SK-N-MC (cell line): ENCODE measurements around the gene SLC10A7.

Experiments used
- DNase-seq: peaks from one replicate; pipeline ENCODE4 v3.0.0-alpha.2; 2011; ENCODE audit warnings: low read depth, low spot score
- H3K27ac ChIP-seq: fragments of 200-600 bp; sonication (generic); 2 replicates; pipeline ENCODE4 v1.5.1; 2016; ENCODE audit warnings: mixed run types
- H3K36me3 ChIP-seq: fragments of 200-600 bp; sonication (generic); 2 replicates; pipeline ENCODE4 v1.6.1; 2017; ENCODE audit warnings: antibody characterized with exemption, low read length, mixed read lengths; ENCODE audit not compliant: insufficient read depth
- H3K4me3 ChIP-seq: fragments of 200-600 bp; sonication (generic); 2 replicates; pipeline ENCODE4 v1.5.1; 2016
- H3K9ac ChIP-seq: fragments of 200-600 bp; sonication (generic); 2 replicates; pipeline ENCODE4 v1.8.0; 2017; ENCODE audit warnings: mixed run types, mixed read lengths; ENCODE audit not compliant: insufficient read length
- H3K9me3 ChIP-seq: fragments of 200-600 bp; sonication (generic); 2 replicates; pipeline ENCODE4 v1.6.1; 2017; ENCODE audit warnings: low read depth, mild to moderate bottlenecking, antibody characterized with exemption, low read length, moderate library complexity, mixed read lengths
- EZH2 ChIP-seq: fragments of 200-600 bp; sonication (generic); IDR thresholded peaks from one replicate; pipeline ENCODE4 v1.6.1; 2017; ENCODE audit warnings: antibody characterized with exemption
- FOXP2 ChIP-seq: optimal IDR thresholded peaks from 2 replicates; pipeline ENCODE3; 2011; ENCODE audit warnings: mild to moderate bottlenecking, moderate library complexity; ENCODE audit not compliant: insufficient read depth; ENCODE audit errors: extremely low read length, control extremely low read depth
- POLR2AphosphoS5 ChIP-seq: IDR thresholded peaks from 2 replicates; pipeline ENCODE4 v1.6.1; 2012; ENCODE audit warnings: mild to moderate bottlenecking, low read depth, low read length, borderline replicate concordance

SLC10A7 gene

DNA sequence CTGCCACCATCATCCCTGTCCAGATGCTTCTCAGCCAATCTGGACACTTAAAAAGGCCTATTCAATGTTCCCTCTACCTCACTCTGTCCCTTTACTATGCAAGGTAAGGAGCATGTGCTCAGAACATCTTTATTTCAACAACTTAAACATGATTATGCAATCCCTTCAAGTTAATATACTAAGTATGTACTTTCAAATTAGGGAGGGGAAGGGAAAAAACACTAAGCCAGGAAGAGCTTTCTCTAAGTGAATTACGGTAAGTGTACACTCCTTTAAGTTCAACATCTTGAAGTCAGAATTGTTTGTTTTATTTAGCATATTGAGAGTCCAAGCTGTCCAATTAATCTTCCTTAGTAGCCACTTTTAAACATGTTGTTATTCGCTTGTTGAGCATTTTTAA lies 14.1 kb downstream of the SLC10A7 start:
- Histone ChIP-seq H3K27ac (no peak overlapping the region), H3K4me3 (no peak overlapping the region), H3K9ac (no peak overlapping the region), H3K9me3 (no peaks in the 10 kb centered on the region), H3K36me3 (peaks cover 25% of the 10 kb centered on the region)
- TF ChIP-seq FOXP2: no peak
- no peak for TF ChIP-seq EZH2
- TF ChIP-seq POLR2AphosphoS5: no peak
- DNase-seq: no peak

DNA sequence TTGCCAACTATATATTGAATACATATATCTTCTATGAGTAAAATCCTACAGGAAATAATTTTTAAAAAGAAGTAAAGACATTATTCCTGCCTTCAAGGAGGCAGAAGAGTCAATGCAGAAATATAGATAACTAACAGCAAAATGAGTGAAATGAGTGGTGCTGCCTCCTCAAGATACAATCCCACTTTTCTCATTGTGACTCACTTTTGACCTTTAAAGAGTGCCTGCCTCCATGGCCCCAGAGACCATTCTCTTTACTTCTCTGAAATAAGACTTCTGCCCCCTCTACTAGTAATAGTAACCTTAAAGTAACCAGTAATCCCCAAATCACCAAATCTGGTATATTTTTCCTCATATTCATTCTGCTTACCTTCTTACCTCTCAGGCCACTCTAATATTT lies 15.5 kb downstream of the SLC10A7 start:
- H3K9me3 ChIP-seq: no peaks in the 10 kb centered on the region
- H3K36me3 ChIP-seq: peaks cover 33% of the 10 kb centered on the region
- H3K4me3 ChIP-seq: no peak overlapping the region

DNA sequence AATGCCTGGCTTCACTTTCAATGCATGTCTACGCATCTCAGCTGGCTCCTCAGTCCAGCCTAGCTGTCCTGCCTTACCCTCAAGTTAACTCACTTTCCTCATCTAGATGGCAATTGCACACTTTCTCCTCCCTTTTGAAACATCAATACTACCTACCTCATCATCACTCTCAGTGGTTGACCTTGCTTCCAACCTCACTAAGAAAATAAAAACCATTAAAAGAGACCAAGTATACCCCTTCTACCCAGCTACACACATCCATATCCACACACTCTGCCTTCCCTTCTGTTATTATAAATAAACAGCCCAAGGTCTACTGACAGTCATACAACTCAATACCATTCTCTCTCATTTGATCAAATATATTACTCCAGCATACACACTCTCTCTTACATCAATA lies 21.5 kb downstream of the SLC10A7 start:
- no peak for DNase-seq
- Histone ChIP-seq H3K36me3 (peaks cover 31% of the 10 kb centered on the region), H3K9me3 (no peaks in the 10 kb centered on the region), H3K4me3 (no peak overlapping the region), H3K9ac (no peak overlapping the region), H3K27ac (no peak overlapping the region)
- TF ChIP-seq FOXP2 (no peak), EZH2 (no peak), POLR2AphosphoS5 (no peak)

More for the DNA sequence above, 15.5 kb downstream of the SLC10A7 start:
- TF ChIP-seq POLR2AphosphoS5: no peak
- no peak for TF ChIP-seq EZH2
- no peak for TF ChIP-seq FOXP2
- Histone ChIP-seq H3K9ac (no peak overlapping the region), H3K27ac (no peak overlapping the region)
- no peak for DNase-seq

GRCh38 chr4:146498291-146498690 lies 23.4 kb downstream of the SLC10A7 start:
- no peak overlapping the region for H3K27ac ChIP-seq
- H3K9me3 ChIP-seq: no peaks in the 10 kb centered on the region
- no peak overlapping the region for H3K9ac ChIP-seq
- TF ChIP-seq POLR2AphosphoS5 (no peak), FOXP2 (no peak)
- no peak for DNase-seq
- no peak overlapping the region for H3K4me3 ChIP-seq
- H3K36me3 ChIP-seq: peaks cover 26% of the 10 kb centered on the region

GRCh38 chr4:146495269-146495668 lies 26.5 kb downstream of the SLC10A7 start:
- no peak for TF ChIP-seq FOXP2
- TF ChIP-seq EZH2: no peak
- TF ChIP-seq POLR2AphosphoS5: no peak
- H3K4me3 ChIP-seq: no peak overlapping the region
- H3K36me3 ChIP-seq: peaks cover 11% of the 10 kb centered on the region; the same call in 1 of the 2 replicates
- H3K9me3 ChIP-seq: no peaks in the 10 kb centered on the region
- no peak for DNase-seq
- H3K27ac ChIP-seq: peak overlapping the region; percentile 100
- peak overlapping the region; percentile 35 for H3K9ac ChIP-seq

GRCh38 chr4:146494143-146494542 lies 27.6 kb downstream of the SLC10A7 start:
- H3K36me3 ChIP-seq: peaks cover 11% of the 10 kb centered on the region; the same call in 1 of the 2 replicates
- TF ChIP-seq POLR2AphosphoS5 (no peak), FOXP2 (no peak), EZH2 (no peak)
- peak overlapping the region; percentile 100 for H3K27ac ChIP-seq
- no peak overlapping the region for H3K9ac ChIP-seq
- no peaks in the 10 kb centered on the region for H3K9me3 ChIP-seq
- H3K4me3 ChIP-seq: no peak overlapping the region
- DNase-seq: no peak

DNA sequence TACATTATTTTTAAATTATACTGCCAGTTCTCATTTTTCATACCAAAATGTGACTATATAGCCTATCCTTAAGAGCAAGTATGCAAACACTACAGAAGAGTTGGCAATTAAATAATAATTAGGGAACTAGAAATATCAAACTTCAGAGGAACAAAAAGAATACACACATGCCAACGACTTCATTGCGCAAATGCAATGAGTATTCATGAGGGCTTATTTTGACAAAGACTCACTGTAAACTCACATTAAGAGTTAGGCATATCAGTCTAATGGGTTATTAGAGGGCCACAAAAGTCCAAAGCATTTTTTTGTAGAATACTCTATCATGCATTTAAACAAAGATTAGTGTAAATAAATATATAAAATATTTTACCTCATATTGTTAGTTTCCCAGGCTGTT lies 31.6 kb downstream of the SLC10A7 start:
- TF ChIP-seq EZH2 (no peak), POLR2AphosphoS5 (peak; percentile 27; the same call in 1 of the 2 replicates)
- Histone ChIP-seq H3K9ac (peak overlapping the region; percentile 75), H3K36me3 (peaks cover 11% of the 10 kb centered on the region; the same call in 1 of the 2 replicates), H3K9me3 (no peaks in the 10 kb centered on the region), H3K4me3 (0 out of 2 replicates have a peak overlapping the region, but pooled peaks have one; percentile 7), H3K27ac (peak overlapping the region; percentile 100)
- DNase-seq: no peak

DNA sequence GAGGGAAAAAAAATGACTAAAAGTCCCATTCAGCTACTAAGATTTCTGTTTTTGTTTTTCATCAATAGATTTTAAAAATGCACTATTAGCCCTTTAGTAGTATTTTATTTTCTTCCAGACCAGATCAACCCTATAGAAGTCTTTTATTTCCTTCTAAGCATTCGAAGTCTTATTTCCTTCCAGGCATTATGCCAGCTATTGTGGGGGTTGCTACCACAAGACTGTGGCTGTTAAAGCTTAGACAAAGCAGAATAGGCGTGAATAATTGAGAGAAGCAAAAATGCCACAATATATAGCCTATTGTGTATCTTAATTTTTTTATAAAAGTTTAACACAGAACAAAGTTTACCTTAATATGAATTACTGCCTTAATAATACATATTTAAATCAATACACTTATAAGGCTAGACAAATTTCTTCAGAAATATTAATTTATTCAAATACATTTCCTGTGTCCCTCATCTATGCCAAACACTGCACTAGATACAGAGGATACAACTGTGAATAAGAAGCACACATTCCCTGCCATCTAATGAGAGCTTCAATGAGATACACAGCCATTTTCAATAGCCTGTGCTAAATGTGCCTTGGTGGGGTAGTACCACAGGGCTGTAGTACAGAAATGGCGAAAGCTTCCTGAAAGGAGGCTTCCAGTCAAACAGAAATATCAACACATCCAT lies 33.1 kb downstream of the SLC10A7 start:
- peak overlapping the region; percentile 65 for H3K9ac ChIP-seq
- H3K4me3 ChIP-seq: peak overlapping the region; percentile 55
- peak; percentile 92 for DNase-seq
- TF ChIP-seq POLR2AphosphoS5 (no peak; the same call in 1 of the 2 replicates), FOXP2 (no peak), EZH2 (no peak)
- peaks cover 4% of the 10 kb centered on the region; the same call in 1 of the 2 replicates for H3K9me3 ChIP-seq
- H3K27ac ChIP-seq: peak overlapping the region; percentile 100
- peaks cover 14% of the 10 kb centered on the region; the same call in 1 of the 2 replicates for H3K36me3 ChIP-seq
